HG03520 (cell line): Measurements from ENCODE around the gene TP53RK.

Experiments
- ATAC-seq: cut with Tn5 transposase; IDR thresholded peaks from one replicate; pipeline ENCODE4 v1.9.1; 2021; ENCODE audit warnings: mild to moderate bottlenecking, moderate library complexity; ENCODE audit not compliant: unreplicated experiment

Gene TP53RK

GRCh38 chr20:46708172-46708860, 19.1 kb upstream of the TP53RK start:
- ATAC-seq, result no peak

DNA sequence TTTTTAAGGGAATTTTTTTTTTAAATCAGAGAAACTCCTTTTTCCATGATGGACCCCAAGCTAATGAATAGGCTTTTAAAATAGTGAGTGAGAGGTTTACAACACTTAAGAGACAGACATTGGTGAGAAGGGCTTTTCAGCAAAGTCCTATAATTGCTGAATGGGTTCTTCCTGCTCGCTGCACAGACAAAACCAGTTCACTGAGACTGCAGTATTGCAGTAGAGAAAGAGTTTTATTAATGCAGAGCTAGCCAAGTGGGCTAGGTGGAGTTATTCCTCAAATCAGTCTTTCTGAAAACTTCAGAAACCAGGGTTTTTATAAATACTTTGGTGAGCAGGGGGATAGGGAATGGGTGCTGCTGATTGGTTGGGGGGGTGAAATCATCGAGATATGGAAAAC, 17.0 kb upstream of the TP53RK start:
- ATAC-seq, result no peak

DNA sequence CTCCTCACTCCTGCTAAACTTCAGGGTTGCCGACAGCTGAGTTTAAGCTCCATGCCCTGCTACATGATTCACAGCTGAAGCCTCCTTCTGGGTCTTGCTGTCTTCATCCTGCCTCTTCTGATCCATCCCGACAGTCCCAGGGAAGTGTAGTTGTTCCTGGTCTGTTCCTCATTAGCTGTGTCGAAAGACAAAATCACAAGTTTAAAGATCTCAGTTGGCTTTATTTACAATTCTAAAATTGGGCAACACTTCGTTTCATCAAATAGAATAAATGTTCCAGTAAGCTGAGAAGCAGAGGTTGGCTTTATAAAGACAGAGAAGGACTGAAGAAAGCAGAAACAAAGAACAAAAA, 16.1 kb upstream of the TP53RK start:
- no peak for ATAC-seq

DNA sequence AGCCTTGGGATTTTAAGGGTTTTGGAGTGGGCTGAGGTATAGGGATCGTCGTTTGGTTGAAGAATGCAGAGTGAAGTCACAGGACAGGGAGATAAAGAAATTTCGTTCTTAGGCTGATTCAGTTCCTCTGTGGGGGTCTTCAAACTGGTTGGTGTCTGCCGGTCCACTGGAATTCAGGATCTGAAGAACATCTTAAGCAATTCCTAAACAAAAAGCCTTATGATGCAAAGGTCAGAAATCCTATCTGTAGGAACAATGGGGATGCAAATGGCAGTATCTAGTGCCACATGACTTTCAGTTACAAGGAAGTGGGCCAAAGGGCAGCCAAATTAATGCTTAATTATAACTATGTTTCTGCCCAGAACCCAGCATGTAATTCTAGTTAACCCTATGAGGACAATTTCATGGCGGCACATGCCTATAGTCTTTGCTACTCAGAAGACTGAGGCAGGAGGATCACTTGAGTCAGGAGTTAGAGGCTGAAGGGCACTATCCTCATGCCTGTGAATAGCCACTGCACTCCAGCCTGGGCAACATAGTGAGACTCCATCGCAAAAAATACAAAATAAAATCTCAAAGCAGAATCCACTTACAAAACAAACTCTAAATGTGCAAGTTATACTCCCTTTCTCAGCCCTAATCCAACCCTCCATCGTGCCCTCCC, 15.6 kb upstream of the TP53RK start:
- ATAC-seq, result no peak

- ATAC-seq, result no peak
Measured at GRCh38 chr20:46703435-46703834, 14.2 kb upstream of the TP53RK start.

DNA sequence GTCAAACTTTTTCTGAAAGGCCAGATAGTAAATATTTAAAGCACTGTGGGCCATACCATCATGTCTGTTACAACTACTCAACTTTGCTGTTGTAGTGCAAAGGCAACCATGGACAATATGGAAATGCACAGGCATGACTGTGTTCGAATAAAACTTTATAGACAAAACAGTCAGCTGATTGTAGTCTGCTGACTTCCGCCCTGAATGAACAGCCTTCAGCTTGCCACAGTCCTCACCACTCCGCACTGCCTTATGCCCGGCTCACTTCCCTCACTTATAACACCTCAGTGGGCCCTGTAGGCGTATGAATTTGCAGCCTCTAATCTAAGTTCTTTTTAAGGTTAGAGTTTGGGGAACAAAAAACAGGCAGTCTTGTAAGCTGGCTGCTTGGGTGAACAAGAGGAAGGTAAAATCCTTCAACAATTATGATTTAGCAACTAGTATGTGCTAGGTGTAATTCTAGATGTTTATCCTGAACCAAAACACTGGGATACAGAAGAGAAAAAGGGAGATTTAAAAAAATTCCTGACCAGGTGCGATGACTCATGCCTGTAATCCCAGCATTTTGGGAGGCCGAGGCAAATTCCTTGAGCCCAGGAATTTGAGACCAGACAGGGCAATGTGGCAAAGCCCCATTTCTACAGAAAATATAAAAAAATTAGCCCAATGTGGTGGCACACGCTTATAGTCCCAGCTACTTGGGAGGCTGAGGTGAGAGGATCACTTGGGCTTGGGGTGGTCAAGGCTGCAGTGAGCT, 13.4 kb upstream of the TP53RK start:
- no peak for ATAC-seq

DNA sequence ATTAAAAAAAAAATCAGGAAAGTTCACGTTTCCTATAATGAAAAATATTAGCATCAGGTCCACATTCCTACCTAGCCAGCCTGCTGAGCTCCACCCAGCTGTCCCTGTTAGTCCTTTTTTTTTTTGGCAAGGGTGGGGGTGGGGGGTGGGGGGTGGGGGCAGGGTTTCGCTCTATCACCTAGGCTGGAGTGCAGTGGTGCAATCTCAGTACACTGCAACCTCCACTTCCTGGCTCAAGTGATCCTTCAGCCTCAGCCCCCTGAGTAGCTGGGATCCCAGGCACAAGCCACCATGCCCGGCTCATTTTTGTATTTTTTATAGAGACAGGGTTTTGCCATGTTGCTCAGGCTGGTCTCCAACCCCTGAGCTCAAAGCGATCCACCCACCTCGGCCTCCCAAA, 12.7 kb upstream of the TP53RK start:
- no peak for ATAC-seq

- ATAC-seq, result no peak
Measured at GRCh38 chr20:46701556-46701955, 12.3 kb upstream of the TP53RK start.

DNA sequence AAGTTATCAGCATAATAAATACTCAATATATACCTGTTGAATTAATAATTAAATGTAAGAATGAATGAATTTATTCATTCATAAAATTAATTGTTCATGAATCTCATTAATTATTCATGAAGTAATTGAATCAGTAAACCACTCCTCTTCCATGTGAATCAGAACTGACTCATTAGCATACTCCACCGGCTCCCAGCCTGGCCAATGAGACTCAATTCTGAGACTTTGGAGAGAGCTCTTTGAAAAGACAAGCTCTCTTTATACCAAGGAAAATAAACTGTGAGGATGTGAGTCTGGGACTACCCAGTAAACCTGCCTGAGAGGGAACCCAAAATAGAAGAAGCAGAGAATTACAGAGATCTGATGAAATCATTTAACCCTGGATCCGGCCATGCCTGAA, 11.8 kb upstream of the TP53RK start:
- ATAC-seq, result no peak

DNA sequence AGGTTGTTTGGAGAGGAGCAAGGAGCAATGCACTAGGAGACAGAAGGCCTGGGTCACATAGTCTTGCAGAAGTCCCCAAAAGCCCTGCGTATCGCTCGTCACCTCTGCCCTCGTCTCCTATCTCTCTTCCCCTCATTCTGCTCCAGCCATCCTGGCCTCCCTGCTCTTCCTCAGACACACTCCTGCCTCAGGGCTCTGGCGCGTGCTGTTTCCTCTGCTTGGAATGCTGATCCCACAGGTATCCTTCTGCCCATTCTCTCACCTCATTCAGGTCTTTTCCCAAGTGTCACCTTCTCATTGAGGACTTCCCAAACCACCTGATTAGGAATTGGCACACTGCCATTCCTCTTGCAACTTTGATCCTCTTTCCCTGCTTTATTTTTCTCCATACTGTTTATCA, 11.2 kb upstream of the TP53RK start:
- ATAC-seq, result no peak

DNA sequence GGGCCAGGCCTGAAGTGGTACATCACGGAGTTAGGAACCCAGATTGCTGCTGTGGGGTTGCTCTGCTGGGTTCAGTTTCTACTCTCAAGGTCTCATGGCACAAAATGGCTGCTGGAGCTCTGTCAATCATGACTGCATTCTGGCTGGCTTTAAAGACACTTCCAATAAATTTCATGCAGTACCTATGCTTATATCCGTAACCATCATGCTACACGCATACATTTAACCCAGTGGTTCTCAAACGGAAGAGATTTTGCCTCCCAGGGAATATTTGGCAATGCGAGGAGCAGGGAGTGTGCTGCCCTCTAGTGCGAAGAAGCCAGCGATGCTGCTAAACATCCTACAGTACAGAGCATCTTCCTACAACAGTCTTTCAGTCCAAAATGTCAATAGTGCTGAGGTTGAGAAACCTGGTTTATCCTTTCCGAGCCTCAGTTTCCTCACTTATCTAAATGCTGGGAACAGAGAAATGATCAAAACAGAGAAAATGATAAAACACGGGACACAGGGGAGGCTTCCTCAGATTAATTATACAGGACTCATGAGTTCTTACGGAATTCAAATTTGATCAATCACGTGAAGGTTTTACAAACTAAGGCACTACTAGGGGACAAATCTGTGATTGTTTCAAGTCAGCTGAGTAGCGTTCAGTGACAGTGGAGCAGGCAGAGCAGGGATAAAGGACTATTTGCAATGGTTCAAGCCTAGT, 10.6 kb upstream of the TP53RK start:
- ATAC-seq, result no peak

DNA sequence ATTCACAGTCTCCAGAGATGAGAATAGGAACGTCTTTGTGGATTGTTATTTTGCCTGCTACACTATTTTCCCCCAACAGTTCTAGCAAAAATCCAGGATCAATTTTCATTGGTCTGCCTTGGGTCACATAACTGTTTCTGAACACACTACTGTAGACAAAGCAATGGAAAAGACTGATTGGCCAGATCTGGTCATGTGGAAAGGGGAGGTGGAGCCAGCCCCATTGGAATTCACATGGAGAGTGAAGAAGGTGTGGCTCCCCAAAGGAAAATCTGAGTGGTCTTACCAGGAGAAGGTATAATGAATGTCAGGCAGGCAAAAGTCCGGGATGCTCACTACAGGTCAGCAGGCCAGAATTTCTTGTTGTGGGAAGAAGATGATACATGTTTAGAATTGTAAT, 9.5 kb upstream of the TP53RK start:
- ATAC-seq, result no peak

DNA sequence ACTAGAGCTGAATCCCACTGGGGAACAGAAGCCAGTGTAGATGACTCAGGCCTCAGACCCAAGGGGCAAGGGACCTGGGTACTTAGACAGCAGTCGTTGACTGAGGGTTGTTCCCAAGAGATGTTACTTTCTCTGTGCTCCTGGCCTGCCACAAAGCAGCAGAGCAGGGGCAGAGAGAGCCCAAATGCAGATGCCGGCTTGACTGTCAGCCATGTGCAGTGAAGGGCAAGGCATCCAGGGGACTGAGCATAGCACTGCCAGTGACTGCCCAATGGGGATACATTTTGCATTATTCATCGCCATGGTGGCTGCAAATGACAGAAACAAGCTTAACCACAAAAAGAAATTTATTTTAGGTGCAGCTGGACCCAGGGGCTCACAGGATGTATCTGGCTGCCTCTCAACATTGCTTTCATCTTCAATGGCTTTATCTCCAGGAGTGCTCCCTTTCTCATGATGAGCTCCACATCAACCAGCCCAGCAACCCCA, 7.6 kb upstream of the TP53RK start:
- ATAC-seq, result no peak

DNA sequence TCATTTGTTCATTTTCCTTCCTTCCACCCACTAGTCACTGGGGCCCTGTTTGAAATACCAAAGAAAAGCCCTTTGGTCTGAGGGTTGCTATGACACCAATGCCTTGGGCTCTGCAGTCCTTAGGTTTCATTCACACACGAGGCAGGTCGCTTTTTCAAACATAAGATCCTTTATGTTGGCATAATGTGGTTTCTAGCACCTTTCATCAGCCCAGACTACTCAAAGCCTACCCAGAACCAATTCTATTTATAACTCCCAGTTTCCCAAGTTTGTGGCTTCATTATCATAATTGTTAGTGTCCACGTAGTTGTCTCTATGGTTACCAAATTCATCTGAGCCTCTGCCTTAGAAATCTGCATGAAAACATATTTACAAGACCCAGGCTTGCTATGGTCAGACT, 6.6 kb upstream of the TP53RK start:
- ATAC-seq, result no peak

DNA sequence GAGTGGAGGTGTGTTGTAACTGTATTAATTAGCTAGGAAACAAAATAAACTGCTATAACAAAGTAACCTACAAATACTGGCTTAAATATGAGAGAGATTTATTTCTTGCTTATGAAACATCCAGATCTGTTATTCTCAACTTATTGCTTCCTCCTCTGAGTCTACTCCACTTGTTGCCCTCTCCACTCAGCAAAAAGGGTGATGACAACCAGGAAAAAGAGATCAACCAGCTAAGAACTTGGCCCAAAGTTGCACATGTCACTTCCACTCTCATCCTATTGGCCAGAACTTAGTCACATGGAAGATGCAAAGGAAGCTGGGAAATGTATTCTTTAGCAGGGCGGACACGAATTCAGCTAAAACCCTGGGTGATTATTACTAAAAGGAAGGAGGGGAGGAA, 5.2 kb upstream of the TP53RK start:
- ATAC-seq, result no peak

DNA sequence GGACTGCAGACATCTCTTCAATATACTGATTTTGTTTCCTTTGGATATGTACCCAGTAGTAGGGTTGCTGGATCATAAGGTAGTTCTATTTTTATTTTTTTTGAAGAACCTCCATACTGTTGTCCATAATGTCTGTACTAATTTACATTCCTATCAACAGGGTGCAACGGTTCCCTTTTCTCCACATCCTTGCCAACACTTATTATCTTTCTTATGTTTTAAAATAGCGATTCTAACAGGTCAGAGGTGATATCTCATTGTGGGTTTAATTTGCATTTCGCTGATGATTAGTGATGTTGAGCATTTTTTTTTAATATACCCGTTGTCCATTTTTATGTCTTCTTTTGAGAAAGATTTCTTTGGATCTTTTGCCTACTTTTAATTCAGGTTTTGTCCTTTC, 2.0 kb upstream of the TP53RK start:
- ATAC-seq, result no peak

DNA sequence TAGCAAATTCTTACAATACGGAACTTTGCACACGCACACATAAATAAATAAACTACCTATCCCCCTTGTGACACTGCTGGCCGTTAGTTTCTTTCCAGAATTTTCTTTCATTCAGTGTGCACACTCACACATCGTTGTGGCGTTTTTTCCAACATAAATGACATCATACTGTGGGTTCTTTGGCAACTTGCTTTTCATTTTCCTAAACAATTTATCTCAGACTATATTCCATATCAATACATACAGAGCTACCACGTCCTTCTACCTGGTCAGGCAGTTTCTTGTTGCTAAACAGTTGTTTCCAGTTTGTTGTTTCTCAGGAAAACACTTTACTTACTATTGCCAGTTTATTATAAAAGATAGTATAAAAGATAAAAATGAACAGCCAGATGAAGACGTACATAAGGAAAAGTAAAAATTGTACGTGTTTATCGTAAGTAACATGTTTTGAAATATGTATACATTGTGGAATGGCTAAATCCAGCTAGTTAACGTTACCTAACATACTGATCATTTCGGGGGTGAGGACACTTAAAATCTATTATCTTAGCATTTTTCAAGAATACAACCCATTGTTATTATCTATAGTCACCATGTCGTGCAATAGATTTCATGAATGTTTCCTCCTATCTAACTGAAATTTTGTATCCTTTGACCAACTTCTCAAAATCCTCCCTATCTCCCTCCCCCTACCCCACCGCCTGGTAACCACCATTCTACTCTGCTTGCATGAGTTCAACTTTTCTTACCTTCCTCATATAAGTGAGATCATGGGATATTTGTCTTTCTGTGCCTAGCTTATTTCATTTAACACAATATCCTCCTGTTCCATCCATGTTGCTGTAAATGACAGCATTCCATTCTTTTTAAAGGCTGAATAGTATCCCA, 1.2 kb upstream of the TP53RK start:
- ATAC-seq, result no peak

- no peak for ATAC-seq
Measured at GRCh38 chr20:46689754-46690085, 476 bp upstream of the TP53RK start.

GRCh38 chr20:46688151-46689081, 828 bp downstream of the TP53RK start:
- ATAC-seq, result no peak
